ENCODE data around the gene BDH1.
"Not testable (repeated sequence)": the region's sequence is repeated elsewhere in the genome, so short reads cannot be mapped to it uniquely, and the experiment has no call there.

BDH1 gene

DNA sequence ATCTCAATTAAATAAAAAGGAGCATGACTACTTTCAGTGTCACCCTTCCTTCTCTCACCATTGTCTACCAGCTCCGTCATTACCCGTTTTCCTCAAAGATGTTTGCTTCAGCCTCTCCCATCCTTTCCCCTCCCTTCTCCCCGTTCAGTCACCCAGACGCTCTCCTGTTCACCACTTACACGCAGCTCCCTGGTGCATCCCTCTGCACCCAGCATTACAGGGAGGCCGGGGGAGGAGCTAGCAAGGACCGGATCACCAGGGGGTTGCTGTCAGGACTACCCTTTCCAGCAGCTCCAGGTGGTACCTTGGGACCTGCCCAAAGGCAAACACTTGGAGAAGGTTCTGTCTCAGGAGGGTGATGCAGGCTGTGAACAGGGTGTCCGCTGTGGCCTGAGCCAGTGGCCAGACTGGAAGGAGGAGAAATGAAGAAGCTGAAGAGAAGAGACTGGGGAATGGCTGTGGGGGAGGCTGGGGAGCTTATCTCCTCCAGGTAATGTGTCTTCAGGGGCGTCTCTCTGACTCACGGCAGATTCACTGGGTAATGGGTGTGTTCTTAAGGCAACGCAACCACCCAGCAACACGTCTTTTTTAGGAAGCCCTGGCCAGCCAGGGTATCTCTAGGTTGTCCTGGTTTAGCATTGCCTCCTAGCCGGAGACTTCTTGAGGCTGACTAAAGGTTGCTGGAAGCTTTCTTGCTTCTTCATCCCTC is 21.8 kb upstream of the BDH1 start:
- no peak for DNase-seq (ENCODE audit: low read depth)

DNA sequence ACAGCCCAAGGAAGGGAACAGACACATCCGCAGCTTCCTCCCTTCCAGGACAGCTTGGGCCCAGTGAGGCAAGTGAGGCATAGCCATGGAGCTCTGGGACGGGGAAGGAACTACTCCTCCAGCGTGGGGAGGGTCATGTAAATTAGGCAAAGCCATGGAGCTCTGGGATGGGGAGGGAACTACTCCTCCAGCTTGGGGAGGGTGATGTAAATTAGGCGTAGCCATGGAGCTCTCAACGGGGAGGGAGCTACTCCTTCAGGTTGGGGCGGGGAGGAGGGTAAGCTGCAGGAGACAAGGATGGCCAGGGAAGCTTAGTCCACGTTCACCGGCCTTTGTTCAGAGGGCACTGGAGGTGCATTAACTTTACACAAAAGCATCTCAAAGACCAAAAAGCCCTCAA is 21.1 kb upstream of the BDH1 start:
- DNase-seq (ENCODE audit: low read depth), result no peak

DNA sequence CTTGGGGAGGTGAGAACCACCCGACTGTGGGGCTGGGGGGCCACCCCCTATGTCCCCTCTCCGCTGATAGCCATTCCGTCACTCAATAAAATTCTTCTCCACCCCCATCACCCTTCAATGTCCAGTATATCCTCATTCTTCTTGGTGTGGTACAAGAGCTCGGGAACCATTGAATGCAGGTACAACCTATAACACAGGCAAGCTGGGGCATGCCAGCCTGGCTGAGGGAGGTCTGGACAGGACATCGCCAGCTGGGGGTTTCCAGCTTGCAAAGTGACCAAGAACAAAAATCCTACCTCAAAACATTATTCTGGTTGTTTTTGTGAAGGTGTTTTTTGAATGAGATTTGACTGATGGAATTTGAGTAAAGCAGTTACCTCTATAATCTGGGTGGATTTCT is 19.6 kb upstream of the BDH1 start:
- no peak for DNase-seq (ENCODE audit: low read depth)

DNA sequence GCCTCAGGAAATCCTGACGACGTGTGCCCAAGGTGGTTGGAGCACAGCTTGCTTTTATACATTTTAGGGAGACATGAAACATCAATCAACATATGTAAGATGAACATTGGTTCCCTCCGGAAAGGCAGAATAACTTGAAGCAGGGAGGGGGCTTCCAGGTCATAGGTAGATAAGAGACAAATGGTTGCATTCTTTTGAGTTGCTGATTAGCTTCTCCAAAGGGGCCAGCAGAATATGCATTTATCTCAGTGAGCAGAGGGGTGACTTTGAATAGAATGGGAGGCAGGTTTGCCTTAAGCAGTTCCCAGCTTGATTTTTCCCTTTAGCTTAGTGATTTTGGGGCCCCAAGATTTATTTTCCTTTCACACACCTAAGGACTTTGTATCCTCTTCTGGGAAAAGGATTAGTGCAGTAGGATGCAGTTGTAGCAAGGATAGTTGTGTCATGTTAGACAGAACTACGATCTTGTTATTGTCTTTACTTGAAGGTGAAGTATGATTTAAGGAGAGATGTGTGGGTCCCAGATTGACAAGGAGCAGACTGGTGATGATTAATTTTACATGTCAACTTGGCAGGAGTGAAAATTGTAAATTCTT is 18.7 kb upstream of the BDH1 start:
- not testable (repeated sequence) for DNase-seq (ENCODE audit: low read depth)

DNA sequence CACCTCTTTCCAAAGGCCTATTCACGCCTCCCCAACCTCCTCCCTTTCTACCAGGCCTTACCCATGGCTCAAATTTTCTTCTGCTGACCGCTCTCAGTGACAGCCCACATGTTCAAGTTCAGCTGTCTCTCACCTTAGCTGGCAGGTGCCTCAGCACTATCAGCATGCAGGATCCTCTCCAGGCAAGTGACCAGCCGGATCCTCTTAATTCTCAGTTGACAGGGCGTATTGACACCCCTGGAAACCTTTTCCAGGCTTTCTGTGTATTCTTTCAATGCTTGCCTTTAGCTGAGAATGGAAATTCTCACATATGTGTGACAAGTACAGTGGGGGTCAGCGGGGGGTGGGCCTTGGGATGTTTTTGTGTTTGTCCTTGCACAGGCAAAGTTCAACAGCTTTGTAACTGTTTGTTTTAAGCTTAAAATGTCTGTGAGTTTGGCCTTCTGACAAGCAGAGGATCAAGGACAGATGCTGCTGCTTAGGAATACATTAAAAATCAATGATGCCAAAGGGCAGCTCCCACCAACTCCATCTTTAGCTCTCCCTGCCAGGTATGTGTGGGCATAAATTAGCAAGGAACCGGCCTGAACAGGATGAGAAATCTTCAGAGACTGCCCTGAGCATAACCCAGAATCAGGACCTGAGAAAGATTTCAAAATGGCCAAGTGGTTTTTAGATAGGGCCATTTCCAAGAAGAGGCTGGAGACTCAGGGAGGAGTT is 17.4 kb upstream of the BDH1 start:
- DNase-seq (ENCODE audit: low read depth), result no peak

DNA sequence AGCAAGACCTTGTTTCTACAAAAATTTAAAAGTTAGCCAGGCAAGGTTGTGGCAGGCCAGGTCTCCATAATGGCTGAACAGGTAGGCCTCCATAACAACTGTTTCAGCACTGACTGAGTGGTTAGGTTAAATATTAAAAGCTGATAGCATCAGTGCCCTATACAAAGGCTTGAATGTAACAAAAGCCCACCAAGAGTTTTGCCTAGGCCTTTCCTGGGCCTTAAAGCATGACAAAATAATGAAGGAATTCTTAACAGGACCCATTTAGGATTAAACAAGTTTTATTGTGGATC is 16.1 kb upstream of the BDH1 start:
- DNase-seq (ENCODE audit: low read depth), result not testable (repeated sequence)

DNA sequence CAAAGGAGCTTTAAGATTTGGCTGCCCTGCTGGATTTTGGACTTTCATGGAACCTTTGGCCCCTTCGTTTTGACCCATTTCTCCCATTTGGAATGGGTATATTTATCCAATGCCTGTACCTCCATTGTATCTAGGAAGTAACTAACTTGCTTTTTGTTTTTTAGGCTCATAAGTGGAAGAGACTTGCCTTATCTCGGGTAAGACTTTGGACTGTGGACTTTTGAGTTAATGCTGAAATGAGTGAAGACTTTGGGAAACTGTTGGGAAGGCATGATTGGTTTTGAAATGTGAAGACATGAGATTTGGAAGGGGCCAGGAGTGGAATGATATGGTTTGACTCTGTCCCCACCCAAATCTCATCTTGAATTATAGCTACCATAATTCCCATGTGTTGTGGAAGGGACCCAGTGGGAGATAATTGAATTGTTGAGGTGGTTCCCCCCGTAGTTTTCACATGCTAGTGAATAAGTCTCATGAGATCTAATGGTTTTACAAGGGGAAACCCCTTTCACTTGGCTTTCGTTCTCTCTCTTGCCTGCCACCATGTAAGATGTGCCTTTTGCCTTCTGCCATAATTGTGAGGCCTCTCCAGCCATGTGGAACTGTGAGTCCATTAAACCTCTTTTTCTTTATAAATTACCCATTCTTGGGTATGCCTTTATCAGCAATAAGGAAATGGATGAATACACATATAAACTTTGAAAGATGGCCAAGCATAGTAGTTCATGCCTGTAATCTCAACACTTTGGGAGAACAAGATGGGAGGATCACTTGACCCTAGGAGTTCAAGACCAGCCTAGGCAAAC is 15.5 kb upstream of the BDH1 start:
- not testable (repeated sequence) for DNase-seq (ENCODE audit: low read depth)

DNA sequence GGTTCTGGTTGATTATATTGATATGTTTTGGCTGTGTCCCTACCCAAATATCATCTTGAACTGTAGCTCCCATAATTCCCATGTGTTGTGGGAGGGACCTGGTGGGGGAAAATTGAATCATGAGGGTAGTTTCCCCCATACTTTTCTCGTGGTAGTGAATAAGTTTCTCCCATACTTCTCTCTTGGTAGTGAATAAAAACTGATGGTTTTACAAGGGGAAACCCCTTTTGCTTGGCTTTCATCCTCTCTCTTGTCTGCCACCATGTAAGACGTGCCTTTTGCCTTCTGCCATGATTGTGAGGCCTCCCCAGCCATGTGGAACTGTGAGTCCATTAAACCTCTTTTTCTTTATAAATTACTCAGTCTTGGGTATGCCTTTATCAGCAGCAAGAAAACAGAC is 13.7 kb upstream of the BDH1 start:
- DNase-seq (ENCODE audit: low read depth), result not testable (repeated sequence)

DNA sequence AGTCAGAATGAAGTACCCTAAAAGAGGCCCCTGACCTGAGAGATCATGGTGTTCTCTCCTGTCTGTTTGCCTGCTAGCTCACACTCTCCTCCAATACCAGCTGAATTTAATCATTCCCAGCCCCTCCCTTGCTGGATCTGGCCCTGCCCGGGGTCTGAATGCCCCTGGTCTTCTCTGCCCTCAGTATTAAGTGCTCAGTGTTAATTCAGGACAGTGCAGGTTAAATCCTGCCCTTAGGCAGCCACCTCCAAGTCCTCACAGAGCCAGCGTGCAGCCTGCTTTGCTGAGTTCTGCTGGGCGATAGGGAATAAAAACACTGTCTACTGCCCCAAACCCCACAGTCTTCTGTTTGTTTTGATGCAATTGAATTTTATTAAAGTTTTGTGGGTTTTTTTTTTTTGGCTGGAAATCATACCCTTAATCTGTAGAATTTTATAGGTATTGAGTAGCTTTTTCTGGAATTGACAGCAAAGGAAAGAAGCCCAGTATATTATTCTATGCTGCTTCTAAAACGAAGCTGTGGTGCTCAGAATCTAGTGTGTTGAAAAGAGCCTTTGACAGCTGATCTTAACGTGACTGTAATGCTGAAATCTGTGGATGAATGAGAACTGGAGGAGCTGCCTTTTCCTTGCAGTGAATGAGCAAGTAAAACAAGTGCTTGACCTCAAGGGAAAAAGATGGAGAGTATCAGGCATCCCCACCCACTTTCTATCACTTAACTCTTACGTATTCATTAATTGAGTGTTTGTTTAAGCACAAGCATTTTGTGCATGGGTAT is 12.3 kb upstream of the BDH1 start:
- no peak for DNase-seq (ENCODE audit: low read depth)

DNA sequence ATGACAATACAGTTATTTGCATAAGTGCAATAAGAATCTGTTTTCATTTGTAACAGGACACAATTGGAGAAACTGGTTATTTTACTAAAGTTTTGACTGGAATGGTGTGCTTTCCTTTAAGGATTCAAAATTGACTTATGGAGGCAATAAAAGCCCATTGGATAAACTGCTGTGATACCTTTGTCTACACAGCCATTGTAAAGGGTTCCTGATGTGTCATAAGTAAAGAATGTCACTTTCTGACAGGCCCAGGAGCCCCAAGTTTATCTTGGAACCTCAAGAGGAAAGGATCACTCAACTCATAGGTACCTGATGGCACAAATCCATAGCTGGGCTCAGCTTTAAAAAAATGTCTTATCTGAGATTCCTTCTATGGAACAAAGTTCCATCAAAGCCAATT is 10.4 kb upstream of the BDH1 start:
- DNase-seq (ENCODE audit: low read depth), result not testable (repeated sequence)

DNA sequence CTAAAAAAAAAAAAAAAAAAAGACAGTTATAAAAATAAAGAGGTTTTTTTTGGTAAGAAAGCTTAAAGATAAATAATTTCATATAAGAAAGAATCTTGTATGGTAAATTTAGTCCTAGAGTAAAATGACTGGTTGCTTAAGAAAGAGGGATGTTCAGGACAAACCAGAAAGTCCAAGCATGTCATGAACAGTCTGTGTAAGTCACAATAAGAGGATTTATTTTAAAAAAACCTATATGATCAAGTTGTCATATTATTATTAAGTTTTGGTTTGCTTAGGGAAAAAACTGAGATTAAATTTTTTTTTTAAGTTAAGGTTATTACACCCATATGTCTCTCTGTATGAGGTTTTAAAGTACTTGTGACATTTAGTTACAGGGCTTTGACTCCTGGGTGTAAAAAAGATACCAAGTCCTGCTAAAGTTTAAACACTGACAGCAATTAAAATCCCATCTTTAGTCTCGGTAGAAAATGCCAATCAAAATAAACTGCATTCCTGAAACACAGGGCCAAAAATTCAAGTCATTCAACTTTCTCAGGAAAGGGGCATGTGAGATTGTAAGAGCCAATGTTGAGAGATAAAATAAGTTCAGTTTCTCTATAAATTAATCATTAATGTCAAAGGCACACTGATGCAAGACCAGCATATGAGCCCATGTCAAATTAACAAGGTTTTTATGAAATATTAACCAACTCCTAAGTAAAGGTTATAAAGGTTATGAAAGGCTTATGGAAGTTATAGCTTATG is 8.5 kb upstream of the BDH1 start:
- no peak for DNase-seq (ENCODE audit: low read depth)

DNA sequence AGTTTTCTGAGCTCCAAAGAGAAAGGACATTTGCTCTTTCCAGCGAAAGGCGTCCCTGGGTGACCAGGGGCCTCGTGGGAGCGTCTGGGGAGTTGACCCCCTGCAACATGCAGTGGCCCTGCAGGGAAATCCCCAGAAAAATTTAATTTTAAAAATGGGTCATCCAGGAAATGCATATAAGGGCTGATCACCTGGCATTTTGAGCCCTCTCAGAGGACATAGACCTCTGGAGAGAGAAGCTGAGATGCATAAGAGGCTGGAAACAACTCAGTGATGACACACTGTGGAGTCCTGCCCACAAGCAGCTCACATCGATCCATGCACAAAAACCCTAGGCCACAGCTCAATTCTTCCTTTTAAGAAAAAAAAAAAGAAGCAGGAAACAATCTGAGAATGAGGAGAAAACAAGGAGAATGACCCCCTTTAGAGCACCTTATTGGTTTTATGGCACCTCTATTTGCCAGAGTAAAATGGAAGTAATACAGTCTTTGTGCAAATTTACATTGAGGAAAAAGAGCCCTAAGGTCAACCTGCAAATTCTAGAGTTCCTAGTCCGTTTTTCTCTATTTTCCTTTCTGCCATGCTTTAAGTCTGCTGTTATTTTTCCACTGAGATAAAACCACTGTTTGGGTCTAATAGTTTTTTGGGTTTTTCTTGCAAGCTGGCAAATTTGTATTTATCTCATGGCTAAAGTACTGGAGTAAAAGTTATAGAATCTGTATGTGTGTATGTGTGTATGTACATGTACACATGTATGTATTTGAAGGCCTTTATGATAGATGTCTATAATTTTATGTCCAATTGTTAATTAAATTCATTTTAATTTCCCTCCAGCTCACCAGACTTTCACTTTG is 6.9 kb upstream of the BDH1 start:
- no peak for DNase-seq (ENCODE audit: low read depth)

DNA sequence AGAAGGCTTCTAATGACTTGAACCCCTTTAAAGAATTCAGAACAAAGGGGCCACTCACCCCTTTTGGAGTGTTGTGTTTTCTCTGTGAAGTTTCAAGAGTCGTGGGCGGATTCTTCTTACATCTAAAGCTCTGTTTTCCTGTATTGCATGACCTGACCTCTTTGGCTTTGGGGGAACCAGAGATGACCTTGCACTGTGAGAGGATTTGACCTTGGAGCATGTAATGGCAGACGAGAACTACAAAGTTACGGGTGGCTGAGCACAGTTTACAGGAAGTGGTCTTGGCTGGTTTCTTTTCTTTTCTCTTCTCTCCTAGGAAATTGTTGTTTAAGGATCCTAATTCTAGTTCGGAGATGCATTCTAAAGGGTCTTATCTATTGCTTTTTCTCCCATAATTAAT is 6.2 kb upstream of the BDH1 start:
- DNase-seq (ENCODE audit: low read depth), result no peak

DNA sequence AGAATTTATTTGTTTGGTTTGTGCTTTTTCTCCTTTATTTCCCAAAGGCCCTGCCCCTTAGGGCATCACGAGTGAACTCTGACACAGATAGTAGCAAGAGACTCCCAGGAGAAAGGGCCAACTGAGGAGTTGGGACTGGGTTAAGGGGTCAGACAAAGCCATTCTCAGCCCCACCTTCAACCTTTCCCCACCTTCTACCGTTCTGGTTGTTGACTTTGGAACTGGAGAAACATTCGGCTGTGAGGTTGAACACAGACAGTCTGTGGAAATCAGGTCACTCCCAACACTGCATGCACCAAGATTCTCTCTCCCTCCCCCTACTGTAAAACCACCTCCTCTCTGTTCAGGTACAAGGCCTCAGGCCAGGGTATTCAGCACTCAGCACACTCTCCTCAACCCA is 3.9 kb upstream of the BDH1 start:
- DNase-seq (ENCODE audit: low read depth), result no peak

DNA sequence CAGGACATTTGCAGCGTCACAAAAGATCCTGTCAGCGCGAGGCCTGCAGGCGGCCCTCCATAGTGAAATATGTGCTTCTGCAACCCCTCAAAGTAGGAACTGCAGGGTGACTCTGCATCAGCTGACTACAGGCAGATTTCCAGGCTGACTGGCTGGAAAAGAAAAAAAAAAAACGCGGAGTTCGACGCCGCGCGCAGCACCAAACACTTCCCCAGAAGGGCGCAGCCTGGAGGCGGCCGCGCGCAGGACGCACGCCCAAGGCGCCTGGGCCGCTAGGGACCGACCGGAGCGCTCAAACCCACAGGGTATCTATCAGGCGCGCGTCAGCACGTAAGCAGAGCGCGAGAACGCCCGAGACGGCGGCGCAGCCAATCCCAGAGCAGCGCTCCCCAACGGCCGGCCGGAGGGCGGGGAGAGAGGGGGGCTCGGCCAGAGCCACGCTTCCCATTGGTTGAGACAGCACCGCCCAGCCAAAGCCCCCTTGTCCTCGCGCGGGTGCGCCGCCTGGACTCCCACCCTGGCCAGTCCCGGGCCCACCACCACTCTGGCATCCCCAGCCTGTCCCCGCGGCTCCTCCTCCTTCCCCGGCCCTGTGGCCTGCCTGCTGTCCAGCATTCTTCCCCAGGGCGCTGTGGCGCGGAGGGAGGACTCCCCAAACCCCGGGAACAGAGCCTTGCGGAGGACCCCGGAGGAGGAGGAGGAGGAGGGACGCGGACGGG is 1.0 kb downstream of the BDH1 start:
- DNase-seq (ENCODE audit: low read depth), result peak; percentile 92

DNA sequence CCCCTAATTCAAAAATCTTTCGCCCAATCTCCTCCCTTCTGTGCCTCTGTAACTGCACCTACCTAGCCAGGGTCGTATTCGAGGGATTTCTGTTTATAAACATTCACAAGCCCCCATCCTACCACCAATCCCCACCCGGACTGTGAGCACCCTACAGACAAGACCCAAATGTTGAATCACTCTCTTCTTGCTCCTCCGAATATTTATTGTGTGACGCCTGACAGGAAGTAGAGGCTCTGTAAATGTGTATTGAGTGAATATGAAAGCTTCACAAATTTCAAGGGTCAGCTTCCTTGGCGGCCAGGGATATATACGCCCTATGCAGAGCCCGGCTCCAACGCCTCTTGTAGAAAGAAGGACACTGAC is 1.6 kb downstream of the BDH1 start:
- no peak for DNase-seq (ENCODE audit: low read depth)

DNA sequence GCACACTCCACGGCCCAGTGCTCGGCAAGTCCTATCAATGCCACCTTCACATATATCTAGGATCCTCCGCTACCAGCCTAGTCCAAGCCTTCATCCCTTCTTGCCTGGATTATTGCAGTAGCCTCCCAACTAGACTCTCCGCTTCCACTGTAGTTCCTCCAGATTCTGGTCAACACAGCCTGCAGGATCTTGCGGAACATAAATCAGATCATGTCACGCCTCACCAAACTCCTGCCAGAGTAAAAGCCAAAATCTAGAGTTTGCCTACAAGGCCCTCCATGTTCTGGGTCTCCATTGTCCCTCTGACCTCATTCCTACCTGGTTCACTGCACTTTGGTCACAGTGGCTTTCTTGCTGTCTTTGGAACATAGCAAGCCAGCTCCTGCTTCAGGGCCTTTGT is 3.6 kb downstream of the BDH1 start:
- DNase-seq (ENCODE audit: low read depth), result no peak

DNA sequence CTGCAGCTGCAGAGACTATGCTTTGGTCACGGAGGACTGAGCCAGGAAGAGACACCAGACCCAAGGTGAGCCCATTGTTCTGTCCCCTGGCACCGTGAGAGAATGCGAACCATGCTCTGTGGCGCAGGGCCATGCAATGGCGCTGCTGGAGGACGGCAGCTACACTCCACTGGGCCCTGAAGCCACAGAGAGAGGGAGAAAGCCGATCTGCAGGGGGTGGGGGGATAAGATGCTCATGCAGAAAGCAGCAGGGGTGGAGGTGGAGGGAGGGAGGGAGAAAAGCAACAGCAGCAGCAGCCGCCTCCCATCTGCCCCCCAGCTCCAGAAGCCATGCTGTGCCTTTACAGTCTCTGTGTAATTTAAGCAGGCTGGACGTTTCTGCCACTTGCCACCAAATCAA is 5.3 kb downstream of the BDH1 start:
- DNase-seq (ENCODE audit: low read depth), result no peak

DNA sequence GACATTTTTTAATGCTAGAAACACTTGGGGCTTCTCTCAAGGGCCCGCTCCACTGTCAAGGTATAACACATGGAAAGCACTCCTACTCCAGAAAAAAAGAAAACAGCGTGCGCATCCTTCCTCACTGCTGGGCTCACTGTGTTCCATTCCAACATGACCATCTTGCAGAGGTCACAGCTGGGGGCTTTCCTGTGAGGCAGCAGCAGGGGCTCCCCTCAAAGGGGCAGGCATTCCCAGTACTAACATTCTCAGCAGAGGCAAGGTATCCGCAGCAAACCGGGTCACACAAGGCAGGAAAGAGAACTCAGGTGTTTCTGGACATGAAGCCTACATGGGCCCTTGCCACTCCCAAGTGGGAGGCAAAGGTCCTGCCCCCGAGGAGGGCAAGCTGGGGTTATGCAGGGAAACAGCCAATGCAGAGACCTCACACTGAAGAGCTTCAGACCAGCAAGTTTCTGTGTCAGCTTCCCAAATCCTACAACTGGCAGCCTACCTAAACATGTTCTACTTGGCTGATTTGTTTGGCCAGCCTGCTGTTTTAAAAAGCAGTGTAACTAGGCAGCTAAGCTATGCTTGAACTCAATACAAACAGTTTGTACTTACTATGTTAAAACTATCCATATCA is 6.4 kb downstream of the BDH1 start:
- DNase-seq (ENCODE audit: low read depth), result no peak

Data from stimulated activated CD8-positive, alpha-beta memory T cell treated with anti-CD3 and anti-CD28 coated beads, Interleukin-4, amount 100 ng/mL, for 24 hours (primary cell).